HepG2 (cell line): ENCODE data around the gene MIEF1. TPM values are rescaled to one million over a fixed set of nuclear protein-coding genes. Genes with fewer than 3 reads are reported as not detected.

Experiments
- ARNTL ChIP-seq: sonication (generic); formaldehyde crosslinking; IDR thresholded peaks from 2 replicates; pipeline ENCODE4 v1.4.0; 2020; ENCODE audit warnings: mild to moderate bottlenecking, missing genetic modification reagents
- DRAP1 ChIP-seq: IDR thresholded peaks from 2 replicates; pipeline ENCODE4 v1.6.1; 2016; ENCODE audit warnings: missing genetic modification reagents, missing compliant biosample characterization
- ELF3 ChIP-seq: IDR thresholded peaks from 2 replicates; pipeline ENCODE4 v1.6.1; 2016; ENCODE audit warnings: missing genetic modification reagents, missing compliant biosample characterization
- EP300 ChIP-seq, 3 experiments: sonication (generic) in 1 of 3; formaldehyde crosslinking in 1 of 3; IDR thresholded peaks; 2 replicates each; pipeline versions ENCODE4 v1.5.1 to v1.6.1; 2011 to 2020; ENCODE audit warnings: low read depth in 2 of 3, low read length in 2 of 3, borderline replicate concordance in 1 of 3, improper control_type of control experiment in 1 of 3, mild to moderate bottlenecking in 1 of 3, missing genetic modification reagents in 1 of 3, moderate library complexity in 1 of 3
- HNF1A ChIP-seq, 2 experiments: sonication (generic) in 1 of 2; formaldehyde crosslinking in 1 of 2; IDR thresholded peaks; 2 replicates each; pipeline versions ENCODE4 v1.4.0 to v1.6.1; 2016 to 2020; ENCODE audit warnings: borderline replicate concordance in 1 of 2, low read depth in 1 of 2, mild to moderate bottlenecking in 1 of 2, missing genetic modification reagents in 1 of 2
- HNF4G ChIP-seq, 2 experiments: sonication (generic) in 1 of 2; formaldehyde crosslinking in 1 of 2; IDR thresholded peaks; 2 replicates each; pipeline versions ENCODE4 v1.4.0 to v1.6.1; 2011 to 2020; ENCODE audit warnings: borderline replicate concordance in 2 of 2, low read depth in 2 of 2, mild to moderate bottlenecking in 2 of 2, low read length in 1 of 2, missing genetic modification reagents in 1 of 2, moderate library complexity in 1 of 2
- HOXD1 ChIP-seq: sonication (generic); formaldehyde crosslinking; IDR thresholded peaks from 2 replicates; pipeline ENCODE4 v1.5.0; 2020; ENCODE audit warnings: missing genetic modification reagents
- IKZF4 ChIP-seq: sonication (generic); formaldehyde crosslinking; IDR thresholded peaks from 2 replicates; pipeline ENCODE4 v1.5.1; 2020; ENCODE audit warnings: borderline replicate concordance, mild to moderate bottlenecking, low read depth, missing genetic modification reagents; ENCODE audit errors: not compliant biosample characterization
- JUND ChIP-seq: sonication (generic); formaldehyde crosslinking; IDR thresholded peaks from 2 replicates; pipeline ENCODE4 v1.8.0; 2022; ENCODE audit warnings: mild to moderate bottlenecking, missing genetic modification reagents
- MTA3 ChIP-seq: sonication (generic); formaldehyde crosslinking; IDR thresholded peaks from 2 replicates; pipeline ENCODE4 v1.4.0; 2020; ENCODE audit warnings: missing genetic modification reagents
- NFE2L2 ChIP-seq: fragments of 150-350 bp; IDR thresholded peaks from 2 replicates; pipeline ENCODE4 v1.6.1; 2014; ENCODE audit warnings: low read length
- NR2C2 ChIP-seq: sonication (generic); formaldehyde crosslinking; IDR thresholded peaks from 2 replicates; pipeline ENCODE4 v1.4.0; 2020; ENCODE audit warnings: missing genetic modification reagents, mild to moderate bottlenecking, moderate library complexity, borderline replicate concordance
- PHF5A ChIP-seq: IDR thresholded peaks from one replicate; pipeline ENCODE4 v1.6.1; 2018; ENCODE audit warnings: low read depth, missing genetic modification reagents; ENCODE audit not compliant: unreplicated experiment
- PHF8 ChIP-seq: sonication (generic); formaldehyde crosslinking; IDR thresholded peaks from 2 replicates; pipeline ENCODE4 v1.5.0; 2020; ENCODE audit warnings: missing genetic modification reagents
- SP140L ChIP-seq: sonication (generic); formaldehyde crosslinking; IDR thresholded peaks from 2 replicates; pipeline ENCODE4 v1.4.0; 2020; ENCODE audit warnings: missing genetic modification reagents, borderline replicate concordance
- THAP7 ChIP-seq: sonication (generic); formaldehyde crosslinking; IDR thresholded peaks from 2 replicates; pipeline ENCODE4 v1.8.1; 2023; ENCODE audit warnings: mild to moderate bottlenecking, missing genetic modification reagents
- UBTF ChIP-seq: sonication (generic); formaldehyde crosslinking; IDR thresholded peaks from 2 replicates; pipeline ENCODE4 v1.4.0; 2020; ENCODE audit warnings: mild to moderate bottlenecking, missing genetic modification reagents
- ZFX ChIP-seq: sonication (generic); formaldehyde crosslinking; IDR thresholded peaks from 2 replicates; pipeline ENCODE4 v1.4.0; 2020; ENCODE audit warnings: mild to moderate bottlenecking, low read depth, missing genetic modification reagents, moderate library complexity
- ZNF619 ChIP-seq: sonication (generic); formaldehyde crosslinking; IDR thresholded peaks from 2 replicates; pipeline ENCODE4 v1.4.0; 2020; ENCODE audit warnings: mild to moderate bottlenecking, missing genetic modification reagents
- ZNF781 ChIP-seq: sonication (generic); formaldehyde crosslinking; IDR thresholded peaks from 2 replicates; pipeline ENCODE4 v1.5.1; 2020; ENCODE audit warnings: borderline replicate concordance, mild to moderate bottlenecking, missing genetic modification reagents; ENCODE audit errors: not compliant biosample characterization
- polyA plus RNA-seq, 8 experiments: library from polyadenylated mRNA; depleted of rRNA in 3 of 8; stranded (reverse) in 7 of 8; unstranded in 1 of 8; fragments of >200 nt; fragmentation: Illumina TruSeq in 4 of 8; extraction: Trizol in 4 of 8; gene quantifications; 2 replicates each; pipeline versions ENCODE4 v1.2.1 to v1.2.3, GENCODE V29; 2011 to 2016; ENCODE audit warnings: low read depth in 4 of 8, missing spikeins in 1 of 8, mixed read lengths in 1 of 8; ENCODE audit not compliant: insufficient read depth in 1 of 8
- total RNA-seq, 5 experiments: library from RNA; depleted of rRNA; stranded (reverse); fragments of >200 nt; fragmentation: Illumina TruSeq; extraction: Trizol; gene quantifications; 2 replicates each; pipeline ENCODE4 v1.2.3, GENCODE V29; 2016; ENCODE audit warnings: low read depth in 1 of 5

MIEF1 gene
- total and polyA plus RNA-seq, 2 of the 13 experiments (the other 11 are each of a cell fraction or from before 2014, with no cell fraction given) = 21.7 to 34.8 TPM

GRCh38 chr22:39502789-39503409, 809 bp downstream of the MIEF1 start (continued):
- TF ChIP-seq HNF4G (IDR thresholded peaks at IDR 0.05; ENCODE audit: borderline replicate concordance, low read depth, low read length) (peak; percentile 66), HNF4G (CRISPR knock-in tag; IDR thresholded peaks at IDR 0.05; ENCODE audit: borderline replicate concordance, low read depth) (peak; percentile 63; the same call in 1 of the 2 replicates), UBTF (0 out of 2 replicates have a peak, but pooled peaks have one; percentile 13), HOXD1 (CRISPR knock-in tag) (no peak), THAP7 (CRISPR knock-in tag) (no peak), ZFX (CRISPR knock-in tag) (peak; percentile 55; the same call in 1 of the 2 replicates), MTA3 (CRISPR knock-in tag) (no peak), JUND (CRISPR knock-in tag) (no peak), NR2C2 (CRISPR knock-in tag) (no peak), PHF5A (CRISPR knock-in tag) (no peak), ARNTL (CRISPR knock-in tag) (no peak), ZNF619 (CRISPR knock-in tag) (no peak), HNF1A (IDR thresholded peaks at IDR 0.05; ENCODE audit: low read depth) (no peak), HNF1A (CRISPR knock-in tag; IDR thresholded peaks at IDR 0.05; ENCODE audit: borderline replicate concordance) (no peak), IKZF4 (CRISPR knock-in tag) (no peak), PHF8 (CRISPR knock-in tag) (peak; percentile 55), ELF3 (CRISPR knock-in tag) (peak; percentile 27; the same call in 1 of the 2 replicates), ZNF781 (peak; percentile 4), NFE2L2 (no peak), EP300 (IDR thresholded peaks at IDR 0.05; ENCODE audit: low read depth in 2 of 2, low read length in 2 of 2) (0 out of 4 replicates have a peak, but pooled peaks of 1 of the 2 experiments have one; percentile 9), EP300 (CRISPR knock-in tag; IDR thresholded peaks at IDR 0.05; ENCODE audit: borderline replicate concordance) (no peak), SP140L (CRISPR knock-in tag) (no peak), DRAP1 (CRISPR knock-in tag) (no peak)
